H1 (cell line): ENCODE measurements around the gene FASTK. TPM values are rescaled to one million over a fixed set of nuclear protein-coding genes. Genes with fewer than 3 reads are reported as not detected.

Experiments used
- CTCF ChIA-PET: fragments of 300-600 bp; sonication (Branson Sonifier 250); formaldehyde crosslinking; loops from one replicate; lab custom pipeline; 2021; ENCODE audit not compliant: partially characterized antibody; lab: Charles Lee
- POLR2A ChIA-PET: fragments of 300-600 bp; sonication (Branson Sonifier 250); formaldehyde crosslinking; loops from one replicate; lab custom pipeline; 2021; ENCODE audit warnings: inconsistent platforms; ENCODE audit not compliant: partially characterized antibody; lab: Charles Lee
- DNase-seq, 2 experiments: peaks; one replicate each; pipeline versions ENCODE4 v3.0.0 to v3.0.0-alpha.2; 2010 to 2022; ENCODE audit warnings: low spot score in 2 of 2, low read depth in 1 of 2, mixed read lengths in 1 of 2
- FAIRE-seq: peaks from 2 replicates; lab custom pipeline; 2011; peaks lifted over from hg19 to GRCh38; lab: Jason Lieb, UNC
- H2AFZ ChIP-seq: 2 replicates; pipeline ENCODE4 v1.8.1; 2012; ENCODE audit warnings: low read length, inconsistent platforms
- H2AK5ac ChIP-seq: 2 replicates; pipeline ENCODE4 v1.6.1; 2013; ENCODE audit warnings: low read depth, low read length
- H2BK120ac ChIP-seq: replicated peaks from 2 replicates; pipeline ENCODE3; 2013; ENCODE audit warnings: low read depth, low read length, inconsistent platforms
- H2BK12ac ChIP-seq: 2 replicates; pipeline ENCODE4 v1.6.1; 2013; ENCODE audit warnings: low read depth, low read length
- H2BK15ac ChIP-seq: 2 replicates; pipeline ENCODE4 v1.6.1; 2013; ENCODE audit warnings: low read length
- H2BK20ac ChIP-seq: 2 replicates; pipeline ENCODE4 v1.6.1; 2013; ENCODE audit warnings: low read length
- H2BK5ac ChIP-seq: 2 replicates; pipeline ENCODE4 v1.6.1; 2013; ENCODE audit warnings: low read depth, low read length
- H3K14ac ChIP-seq: 2 replicates; pipeline ENCODE4 v1.6.1; 2013; ENCODE audit warnings: inconsistent platforms; ENCODE audit not compliant: insufficient read length
- H3K18ac ChIP-seq: 2 replicates; pipeline ENCODE4 v1.6.1; 2013; ENCODE audit warnings: low read length; ENCODE audit errors: extremely low read depth
- H3K23ac ChIP-seq: 2 replicates; pipeline ENCODE4 v1.6.1; 2013; ENCODE audit warnings: inconsistent platforms; ENCODE audit not compliant: insufficient read length
- H3K23me2 ChIP-seq: 2 replicates; pipeline ENCODE4 v1.6.1; 2013; ENCODE audit warnings: low read depth, low read length
- H3K27ac ChIP-seq: 2 replicates; pipeline ENCODE4 v1.6.1; 2011; ENCODE audit warnings: low read depth, low read length, inconsistent platforms
- H3K27me3 ChIP-seq, 4 experiments: replicated peaks in 1 of 4; 1 replicate in 1 of 4; 2 replicates in 3 of 4; pipeline versions ENCODE4 v1.6.1 to v1.8.1; 2011 to 2013; ENCODE audit warnings: low read length in 3 of 4, mild to moderate bottlenecking in 3 of 4, inconsistent platforms in 2 of 4, mixed read lengths in 2 of 4, moderate library complexity in 1 of 4; ENCODE audit not compliant: control insufficient read depth in 3 of 4, insufficient read depth in 3 of 4; ENCODE audit errors: extremely low read depth in 1 of 4
- H3K36me3 ChIP-seq, 4 experiments: 2 replicates each; pipeline versions ENCODE4 v1.6.1 to v1.8.1; 2011 to 2013; ENCODE audit warnings: mild to moderate bottlenecking in 4 of 4, low read length in 3 of 4, moderate library complexity in 2 of 4, control low read depth in 1 of 4, inconsistent platforms in 1 of 4; ENCODE audit not compliant: insufficient read depth in 4 of 4, control insufficient read depth in 2 of 4
- H3K4ac ChIP-seq: replicated peaks from 2 replicates; pipeline ENCODE3; 2013; ENCODE audit warnings: low read length, low read depth, mixed read lengths, inconsistent platforms; ENCODE audit not compliant: insufficient read length
- H3K4me1 ChIP-seq, 4 experiments: replicated peaks in 1 of 4; 1 replicate in 1 of 4; 2 replicates in 3 of 4; pipeline versions ENCODE4 v1.6.1 to v1.8.1; 2011 to 2013; ENCODE audit warnings: low read length in 3 of 4, inconsistent platforms in 2 of 4, mixed read lengths in 1 of 4; ENCODE audit not compliant: insufficient read depth in 4 of 4, control insufficient read depth in 3 of 4
- H3K4me2 ChIP-seq, 2 experiments: 2 replicates each; pipeline versions ENCODE4 v1.6.1 to v1.8.1; 2011 to 2013; ENCODE audit warnings: low read depth in 2 of 2, low read length in 2 of 2, control low read depth in 1 of 2, inconsistent platforms in 1 of 2, mild to moderate bottlenecking in 1 of 2; ENCODE audit not compliant: insufficient read depth in 1 of 2
- H3K4me3 ChIP-seq, 4 experiments: fragments of 200-600, 300-600 bp in 1 of 4; sonication (generic), shearing (Covaris generic), sonication (Bioruptor Twin) in 1 of 4; 2 replicates each; pipeline versions ENCODE4 v1.5.1 to v1.8.1; 2011 to 2016; ENCODE audit warnings: low read length in 4 of 4, low read depth in 3 of 4, control low read depth in 2 of 4, inconsistent platforms in 2 of 4, mild to moderate bottlenecking in 2 of 4, mixed read lengths in 1 of 4, moderate library complexity in 1 of 4; ENCODE audit not compliant: insufficient read depth in 2 of 4; ENCODE audit errors: extremely low read depth in 1 of 4
- H3K56ac ChIP-seq: replicated peaks from 2 replicates; pipeline ENCODE3; 2013; ENCODE audit warnings: low read depth, mild to moderate bottlenecking, mixed read lengths, low read length, inconsistent platforms; ENCODE audit not compliant: insufficient read length
- H3K79me1 ChIP-seq: 2 replicates; pipeline ENCODE4 v1.6.1; 2013; ENCODE audit warnings: low read depth, low read length, control low read depth
- H3K79me2 ChIP-seq, 2 experiments: 2 replicates each; pipeline versions ENCODE4 v1.6.1 to v1.8.1; 2012 to 2013; ENCODE audit warnings: low read length in 2 of 2, mild to moderate bottlenecking in 2 of 2, inconsistent platforms in 1 of 2; ENCODE audit not compliant: insufficient read depth in 2 of 2, control insufficient read depth in 1 of 2
- H3K9ac ChIP-seq, 4 experiments: replicated peaks in 1 of 4; 1 replicate in 1 of 4; 2 replicates in 3 of 4; pipeline versions ENCODE4 v1.6.1 to v1.8.1; 2011 to 2013; ENCODE audit warnings: low read depth in 3 of 4, low read length in 3 of 4, control low read depth in 2 of 4, mild to moderate bottlenecking in 2 of 4, moderate library complexity in 2 of 4, inconsistent platforms in 1 of 4; ENCODE audit errors: extremely low read depth in 1 of 4
- H3K9me3 ChIP-seq, 2 experiments: 2 replicates each; pipeline versions ENCODE4 v1.6.1 to v1.8.1; 2012 to 2013; ENCODE audit warnings: mild to moderate bottlenecking in 2 of 2, moderate library complexity in 2 of 2, control low read depth in 1 of 2, inconsistent platforms in 1 of 2, low read depth in 1 of 2, low read length in 1 of 2, mixed read lengths in 1 of 2; ENCODE audit not compliant: insufficient read depth in 2 of 2
- H4K20me1 ChIP-seq, 2 experiments: replicated peaks in 1 of 2; 2 replicates each; pipeline versions ENCODE3 to v1.8.1; 2011 to 2013; ENCODE audit warnings: inconsistent platforms in 2 of 2, low read length in 2 of 2, mild to moderate bottlenecking in 1 of 2; ENCODE audit not compliant: insufficient read depth in 2 of 2, control insufficient read depth in 1 of 2
- H4K5ac ChIP-seq: 2 replicates; pipeline ENCODE4 v1.6.1; 2013; ENCODE audit warnings: low read length, low read depth, mixed read lengths, inconsistent platforms; ENCODE audit not compliant: insufficient read length
- H4K8ac ChIP-seq: 2 replicates; pipeline ENCODE4 v1.8.0; 2013; ENCODE audit warnings: mild to moderate bottlenecking, moderate library complexity, low read length, inconsistent platforms; ENCODE audit not compliant: insufficient read depth; ENCODE audit errors: extremely low read depth
- H4K91ac ChIP-seq: replicated peaks from 2 replicates; pipeline ENCODE3; 2013; ENCODE audit warnings: low read length, mixed read lengths, inconsistent platforms; ENCODE audit not compliant: insufficient read length
- EZH2 ChIP-seq: fragments of 200-600 bp; sonication (generic); IDR thresholded peaks from 2 replicates; pipeline ENCODE4 v1.7.1; 2012; ENCODE audit warnings: low read depth, mild to moderate bottlenecking, moderate library complexity, low read length, inconsistent platforms; ENCODE audit not compliant: severe bottlenecking
- TEAD4 ChIP-seq: IDR thresholded peaks from 2 replicates; pipeline ENCODE4 v1.6.1; 2012; ENCODE audit warnings: low read depth, low read length, inconsistent platforms, mixed read lengths
- WGBS, 2 experiments: shearing (Covaris generic) in 1 of 2; methylation state at CpG; one replicate each; pipeline versions ENCODE4 v1.1.6 to v1.1.7; 2013 to 2015; ENCODE audit warnings: low lambda C conversion rate in 2 of 2, mixed read lengths in 2 of 2, inconsistent platforms in 1 of 2, low coverage in 1 of 2, missing lambda C conversion rate in 1 of 2; ENCODE audit not compliant: insufficient replicate concordance in 2 of 2, insufficient coverage in 1 of 2, insufficient read length in 1 of 2; ENCODE audit errors: extremely low coverage in 1 of 2, missing lambda C conversion rate in 1 of 2; 5-methylcytosine and 5-hydroxymethylcytosine counted together
- polyA plus RNA-seq, 7 experiments: library from polyadenylated mRNA; depleted of rRNA in 3 of 7; stranded (reverse) in 5 of 7; unstranded in 2 of 7; fragments of >200 nt in 5 of 7; fragments of 200-250 nt in 2 of 7; gene quantifications; 1 replicate in 5 of 7; 2 replicates in 1 of 7; 4 replicates in 1 of 7; pipeline versions ENCODE4 v1.2.1 to v1.2.3, GENCODE V29; 2011 to 2013; ENCODE audit warnings: missing spikeins in 2 of 7, mixed read lengths in 2 of 7
- total RNA-seq: library from RNA; stranded (reverse); fragmentation: NEBNext Ultra II Directional; extraction: Animal tissue kit (Norgen Biotek cat#: 25700); gene quantifications from 2 replicates; pipeline ENCODE4 v1.2.1, GENCODE V29; 2021

The FASTK gene
- total and polyA plus RNA-seq, 2 of the 8 experiments (the other 6 are each of a cell fraction or from before 2014, with no cell fraction given), result 39.4 to 84.0 TPM

- Histone ChIP-seq H3K4ac (no peak overlapping the region), H3K4me1 (peaks cover 3 to 12% (median 5%) of the 10 kb centered on the region in 4 experiments), H4K91ac (no peak overlapping the region), H2BK15ac (no peak overlapping the region), H3K27me3 (no peaks in the 10 kb centered on the region), H2BK120ac (no peak overlapping the region), H3K56ac (no peak overlapping the region), H3K9ac (no peak overlapping the region), H3K79me1 (no peaks in the 10 kb centered on the region), H2BK20ac (no peak overlapping the region), H3K23me2 (no peaks in the 10 kb centered on the region), H2AK5ac (no peak overlapping the region), H2BK5ac (no peak overlapping the region), H2BK12ac (no peak overlapping the region), H3K4me3 (no peak overlapping the region), H4K8ac (no peak overlapping the region; the same call in 1 of the 2 replicates), H2AFZ (no peak overlapping the region), H3K14ac (no peak overlapping the region), H3K79me2 (no peaks in the 10 kb centered on the region), H3K27ac (no peak overlapping the region), H3K23ac (no peak overlapping the region), H3K9me3 (no peaks in the 10 kb centered on the region), H4K20me1 (peaks cover 3 to 13% of the 10 kb centered on the region in 2 experiments), H4K5ac (no peak overlapping the region), H3K18ac (no peak overlapping the region), H3K36me3 (peaks cover 28 to 75% (median 60%) of the 10 kb centered on the region in 4 experiments), H3K4me2 (no peak overlapping the region)
- ChIA-PET CTCF (interaction anchor here (0.9 to 6.5 kb wide), 6 partner anchors 9 to 108 kb away, joined by 3 to 36 read pairs (median 10); no protein-coding TSS in a partner anchor), POLR2A (interaction anchor here (1.2 to 1.8 kb wide), 4 partner anchors 9 to 52 kb away, joined by 3 to 7 read pairs (median 4); no protein-coding TSS in a partner anchor)
- no peak for FAIRE-seq
- no peak for DNase-seq
- no peak for TF ChIP-seq TEAD4
- no peak for TF ChIP-seq EZH2
- 94% methylated on average over 34 of the region's 39 CpGs; no CpG with 5 or more reads in 1 of the 2 experiments for WGBS, 2 experiments
Observed at GRCh38 chr7:151071032-151071866, 9.4 kb downstream of the FASTK start.
